ENCODE results near the gene WDR35.

Gene WDR35

DNA sequence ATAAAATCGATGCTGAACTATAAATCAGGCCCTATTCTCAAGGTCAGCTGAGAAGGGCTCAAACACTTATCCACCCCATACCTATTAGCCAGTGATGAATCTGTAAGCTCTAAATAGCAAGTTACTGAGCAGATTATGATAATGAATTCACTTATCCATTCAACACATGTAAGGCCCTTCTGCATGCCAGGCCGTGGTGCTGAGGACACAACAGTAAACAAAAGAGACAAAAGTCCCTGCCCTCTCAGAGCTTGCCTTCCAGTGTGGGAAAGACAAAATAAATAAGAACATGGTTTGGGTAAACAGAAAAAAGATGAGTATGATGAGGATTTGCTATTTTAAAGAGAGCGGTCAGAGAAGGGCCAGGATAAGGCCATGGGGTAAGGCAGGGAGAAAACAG lies 99.8 kb downstream of the WDR35 start:
- no peak overlapping the region for H3K4me3 ChIP-seq (ENCODE audit: low read depth, low read length)
- no peak for DNase-seq (ENCODE audit: low read depth, low spot score)
- TF ChIP-seq CTCF (IDR thresholded peaks at IDR 0.05; ENCODE audit: low read depth, low read length), result no peak
- in situ Hi-C loops (cut with HindIII; ENCODE audit: low sequenced_read_pairs), result no loop called here

DNA sequence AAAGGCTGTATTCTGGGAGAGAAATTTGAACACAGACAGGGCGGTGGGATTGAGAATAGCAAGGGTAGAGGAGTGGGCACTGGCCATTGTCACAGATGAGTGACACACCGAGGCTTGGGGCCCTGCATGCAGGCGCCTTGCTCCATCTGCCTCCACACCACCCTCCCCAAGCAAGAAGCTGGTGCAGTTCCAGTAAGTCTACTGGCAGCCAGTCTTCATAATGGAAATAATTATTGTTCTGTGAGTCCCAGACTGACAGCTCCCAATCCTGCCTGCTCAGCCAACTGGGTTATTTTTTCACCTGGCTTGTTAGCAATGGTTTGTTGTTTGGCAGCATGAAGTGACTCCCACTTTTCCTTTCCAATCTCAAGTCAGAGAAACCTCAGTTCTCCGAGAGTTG lies 101.1 kb downstream of the WDR35 start:
- no peak for TF ChIP-seq CTCF (IDR thresholded peaks at IDR 0.05; ENCODE audit: low read depth, low read length)
- in situ Hi-C loops (cut with HindIII; ENCODE audit: low sequenced_read_pairs), result no loop called here
- no peak overlapping the region for H3K4me3 ChIP-seq (ENCODE audit: low read depth, low read length)
- DNase-seq (ENCODE audit: low read depth, low spot score), result no peak

GRCh38 chr2:19887510-19887909 lies 102.4 kb downstream of the WDR35 start:
- in situ Hi-C loops (cut with HindIII; ENCODE audit: low sequenced_read_pairs), result no loop called here
- TF ChIP-seq CTCF (IDR thresholded peaks at IDR 0.05; ENCODE audit: low read depth, low read length), result no peak
- DNase-seq (ENCODE audit: low read depth, low spot score), result no peak
- no peak overlapping the region for H3K4me3 ChIP-seq (ENCODE audit: low read depth, low read length)

- in situ Hi-C loops (cut with HindIII; ENCODE audit: low sequenced_read_pairs), result no loop called here
- no peak for TF ChIP-seq CTCF (IDR thresholded peaks at IDR 0.05; ENCODE audit: low read depth, low read length)
- H3K4me3 ChIP-seq (ENCODE audit: low read depth, low read length), result no peak overlapping the region
- DNase-seq (ENCODE audit: low read depth, low spot score), result no peak
Observed at GRCh38 chr2:19886261-19886660, 103.6 kb downstream of the WDR35 start.

DNA sequence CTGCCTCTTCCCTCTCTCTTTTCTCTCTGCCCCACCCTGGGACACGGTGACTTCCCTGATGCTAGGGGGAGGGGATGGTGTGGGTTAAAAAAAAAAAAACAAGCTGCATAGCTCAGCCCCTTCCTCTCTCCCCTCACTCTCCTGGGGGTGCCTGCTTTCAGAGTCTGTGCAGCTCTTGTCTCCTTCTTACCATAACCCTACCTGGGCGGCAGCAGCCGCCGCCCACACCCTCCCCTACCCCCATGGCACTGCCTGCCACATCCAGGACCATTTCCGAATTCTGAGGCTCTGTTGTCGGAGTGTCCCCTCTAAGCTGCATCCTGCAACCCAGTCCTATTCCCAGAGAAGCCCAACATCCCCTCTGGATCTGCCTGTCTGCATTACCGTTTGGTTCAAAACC lies 104.1 kb downstream of the WDR35 start:
- in situ Hi-C loops (cut with HindIII; ENCODE audit: low sequenced_read_pairs), result no loop called here

DNA sequence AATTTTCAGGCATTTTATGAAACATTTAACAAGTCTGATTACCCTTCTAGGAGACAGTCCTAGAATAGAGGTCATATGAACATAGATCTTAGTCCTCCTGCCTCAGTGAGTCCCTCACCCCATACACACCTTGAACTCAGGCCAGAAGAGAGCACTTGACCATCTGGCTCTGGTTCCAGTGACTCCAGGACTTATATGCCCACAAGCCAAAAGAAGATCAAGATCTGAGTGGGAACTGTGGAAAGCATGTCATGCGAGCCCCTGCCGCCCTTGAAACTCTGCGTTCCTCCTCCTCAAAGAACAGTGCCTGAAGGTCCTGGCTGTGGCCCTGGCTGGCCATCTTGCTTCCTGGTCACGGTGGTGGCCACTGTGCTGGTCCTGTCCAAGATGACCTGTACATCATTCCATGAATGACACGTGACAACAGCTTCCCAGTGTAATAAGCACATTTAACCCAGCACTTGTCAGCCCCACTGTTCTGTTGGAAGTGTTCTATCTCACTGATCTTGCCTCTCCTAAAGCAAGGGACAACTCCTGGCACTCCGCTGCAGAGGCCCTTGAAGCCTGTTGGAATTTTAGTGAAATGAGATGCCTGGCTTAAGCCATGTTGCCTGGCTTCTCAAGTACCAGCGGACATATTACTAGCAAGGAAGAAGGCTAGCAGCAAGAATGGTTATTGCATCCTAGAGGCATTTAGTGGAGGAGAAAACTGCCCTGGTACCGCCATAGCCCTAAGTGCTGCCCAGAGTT lies 105.8 kb downstream of the WDR35 start:
- in situ Hi-C loops (cut with HindIII; ENCODE audit: low sequenced_read_pairs), result no loop called here
- TF ChIP-seq CTCF (IDR thresholded peaks at IDR 0.05; ENCODE audit: low read depth, low read length), result no peak
- no peak overlapping the region for H3K4me3 ChIP-seq (ENCODE audit: low read depth, low read length)
- DNase-seq (ENCODE audit: low read depth, low spot score), result no peak

More for the DNA sequence above, 104.1 kb downstream of the WDR35 start:
- DNase-seq (ENCODE audit: low read depth, low spot score), result no peak
- H3K4me3 ChIP-seq (ENCODE audit: low read depth, low read length), result no peak overlapping the region
- no peak for TF ChIP-seq CTCF (IDR thresholded peaks at IDR 0.05; ENCODE audit: low read depth, low read length)
